A549 (cell line): Measurements from ENCODE around the gene GALNTL6. TPM values are rescaled to one million over a fixed set of nuclear protein-coding genes. Genes with fewer than 3 reads are reported as not detected.

Experiments used
- ATAC-seq, 2 experiments: fragments of 200-7000 bp in 1 of 2; fragments of >200 bp in 1 of 2; cut with Nextera tagmentation in 1 of 2; cut with Tn5 transposase in 1 of 2; 3 replicates each; pipeline versions ENCODE4 v1.8.0 to v1.9.1; 2018 to 2020; ENCODE audit warnings: mild to moderate bottlenecking in 1 of 2, moderate library complexity in 1 of 2
- CTCF ChIA-PET: fragments of 300-600 bp; sonication (Branson Sonifier 250); formaldehyde crosslinking; extraction: SDS; loops from one replicate; lab custom pipeline; 2021; ENCODE audit warnings: antibody characterized with exemption, inconsistent platforms; lab: Yijun Ruan, JAX
- POLR2A ChIA-PET: fragments of 350-600 bp; formaldehyde crosslinking; extraction: SDS; loops from one replicate; lab custom pipeline; 2021; ENCODE audit warnings: antibody characterized with exemption, inconsistent platforms; lab: Yijun Ruan, JAX
- DNase-seq, 2 experiments: peaks; one replicate each; pipeline versions ENCODE4 v3.0.0 to v3.0.0-alpha.2; 2011 to 2016; ENCODE audit warnings: low read depth in 1 of 2, low spot score in 1 of 2
- FAIRE-seq: peaks from 2 replicates; lab custom pipeline; 2011; peaks lifted over from hg19 to GRCh38; lab: Jason Lieb, UNC
- H3K27ac ChIP-seq, 2 experiments: fragments of >200 bp; sonication (Bioruptor Twin); formaldehyde crosslinking; 3 replicates each; pipeline ENCODE4 v1.5.1; 2016 to 2017
- H3K4me1 ChIP-seq: fragments of >200 bp; sonication (Bioruptor Twin); formaldehyde crosslinking; 3 replicates; pipeline ENCODE4 v1.6.1; 2016
- H3K4me2 ChIP-seq: fragments of >200 bp; sonication (Bioruptor Twin); formaldehyde crosslinking; 3 replicates; pipeline ENCODE4 v1.6.1; 2016
- H3K4me3 ChIP-seq: fragments of >200 bp; sonication (Bioruptor Twin); formaldehyde crosslinking; 3 replicates; pipeline ENCODE4 v1.5.1; 2016
- H3K9me3 ChIP-seq: fragments of >200 bp; sonication (Bioruptor Twin); formaldehyde crosslinking; 3 replicates; pipeline ENCODE4 v1.6.1; 2016
- CBX8 ChIP-seq: fragments of 200-600 bp; sonication (generic); IDR thresholded peaks from 2 replicates; pipeline ENCODE4 v1.6.1; 2016
- ESRRA ChIP-seq: fragments of 150-350 bp; IDR thresholded peaks from 2 replicates; pipeline ENCODE4 v1.6.1; 2014; ENCODE audit warnings: mild to moderate bottlenecking, low read length, borderline replicate concordance
- FOSB ChIP-seq: fragments of 250-450 bp; sonication (Bioruptor Pico); IDR thresholded peaks from 2 replicates; pipeline ENCODE4 v1.5.0; 2020; ENCODE audit warnings: mild to moderate bottlenecking, moderate library complexity
- FOXS1 ChIP-seq: fragments of 250-450 bp; sonication (Bioruptor Pico); IDR thresholded peaks from 2 replicates; pipeline ENCODE4 v1.5.0; 2020; ENCODE audit warnings: mild to moderate bottlenecking, moderate library complexity
- HDAC2 ChIP-seq: fragments of 200-600 bp; sonication (generic); IDR thresholded peaks from 2 replicates; pipeline ENCODE4 v1.6.1; 2016
- HEYL ChIP-seq: fragments of 250-450 bp; sonication (Bioruptor Pico); IDR thresholded peaks from 2 replicates; pipeline ENCODE4 v1.8.0; 2021; ENCODE audit warnings: mild to moderate bottlenecking, moderate library complexity
- JUN ChIP-seq, 2 experiments: fragments of >200 bp; sonication (Bioruptor Twin); formaldehyde crosslinking; IDR thresholded peaks; 2 replicates in 1 of 2; 3 replicates in 1 of 2; pipeline ENCODE4 v1.6.1; 2016 to 2017
- JUNB ChIP-seq: fragments of >200 bp; sonication (Bioruptor Twin); formaldehyde crosslinking; IDR thresholded peaks from 2 replicates; pipeline ENCODE4 v1.6.1; 2016
- MAFK ChIP-seq: fragments of 450-650 bp; IDR thresholded peaks from 2 replicates; pipeline ENCODE4 v1.6.1; 2014; ENCODE audit not compliant: partially characterized antibody
- MAZ ChIP-seq: fragments of 150-350 bp; IDR thresholded peaks from 2 replicates; pipeline ENCODE4 v1.6.1; 2014; ENCODE audit warnings: antibody characterized with exemption, low read depth, low read length, borderline replicate concordance
- MYC ChIP-seq: IDR thresholded peaks from 2 replicates; pipeline ENCODE4 v1.6.1; 2012; ENCODE audit warnings: mild to moderate bottlenecking, inconsistent platforms, low read length, improper control_type of control experiment, borderline replicate concordance
- NFE2L2 ChIP-seq: fragments of 150-350 bp; conservative IDR thresholded peaks from 2 replicates; pipeline ENCODE4 v1.6.1; 2014; ENCODE audit warnings: low read length
- NPAS2 ChIP-seq: fragments of 250-450 bp; sonication (Bioruptor Pico); IDR thresholded peaks from 2 replicates; pipeline ENCODE4 v1.8.0; 2022; ENCODE audit warnings: mild to moderate bottlenecking, moderate library complexity, borderline replicate concordance
- NR3C1 ChIP-seq: fragments of >200 bp; sonication (Bioruptor Twin); formaldehyde crosslinking; IDR thresholded peaks from 3 replicates; pipeline ENCODE4 v1.6.1; 2017
- PHF8 ChIP-seq: fragments of 200-600 bp; sonication (generic); IDR thresholded peaks from 2 replicates; pipeline ENCODE4 v1.6.1; 2016; ENCODE audit warnings: low read depth, mild to moderate bottlenecking, antibody characterized with exemption, moderate library complexity, borderline replicate concordance
- POLR2A ChIP-seq: IDR thresholded peaks from 2 replicates; pipeline ENCODE4 v1.6.1; 2012; ENCODE audit warnings: mild to moderate bottlenecking, low read length
- POLR2AphosphoS2 ChIP-seq: conservative IDR thresholded peaks from 2 replicates; pipeline ENCODE4 v1.6.1; 2012; ENCODE audit warnings: low read length, improper control_type of control experiment, inconsistent platforms
- RARB ChIP-seq: fragments of 250-450 bp; sonication (Bioruptor Pico); IDR thresholded peaks from 2 replicates; pipeline ENCODE4 v1.8.0; 2021; ENCODE audit warnings: mild to moderate bottlenecking, moderate library complexity
- RCOR1 ChIP-seq: fragments of 150-350 bp; IDR thresholded peaks from 2 replicates; pipeline ENCODE4 v1.6.1; 2014; ENCODE audit warnings: antibody characterized with exemption, low read length, low read depth
- SMC3 ChIP-seq: fragments of >200 bp; sonication (Bioruptor Twin); formaldehyde crosslinking; IDR thresholded peaks from 3 replicates; pipeline ENCODE4 v1.6.1; 2018; ENCODE audit warnings: inconsistent platforms
- TP53 ChIP-seq: fragments of 250-450 bp; sonication (Bioruptor Pico); IDR thresholded peaks from 2 replicates; pipeline ENCODE4 v1.5.0; 2021; ENCODE audit warnings: mild to moderate bottlenecking, moderate library complexity
- ZFP36 ChIP-seq: fragments of 450-650 bp; IDR thresholded peaks from 2 replicates; pipeline ENCODE4 v1.6.1; 2014; ENCODE audit warnings: borderline replicate concordance; ENCODE audit not compliant: partially characterized antibody
- ZSCAN20 ChIP-seq: fragments of 250-450 bp; sonication (Bioruptor Pico); IDR thresholded peaks from 2 replicates; pipeline ENCODE4 v1.8.0; 2022; ENCODE audit warnings: mild to moderate bottlenecking, moderate library complexity
- WGBS: methylation state at CpG from one replicate; pipeline ENCODE4 v1.1.6; 2017; ENCODE audit errors: missing lambda C conversion rate; 5-methylcytosine and 5-hydroxymethylcytosine counted together
- polyA plus RNA-seq, 4 experiments: library from polyadenylated mRNA; depleted of rRNA in 3 of 4; stranded (reverse); fragments of >200 nt; fragmentation: RNase III in 1 of 4; extraction: RNeasy Plus Mini Kit Qiagen cat#74134 plus additional on column Dnase treatment in 1 of 4; gene quantifications; 2 replicates in 3 of 4; 3 replicates in 1 of 4; pipeline ENCODE4 v1.2.3, GENCODE V29; 2011 to 2017
- TF ChIP-seq, protein P1 (sequence below): fragments of 250-450 bp; sonication (Bioruptor Pico); IDR thresholded peaks from 2 replicates; pipeline ENCODE4 v1.5.0; 2021; ENCODE audit warnings: mild to moderate bottlenecking, moderate library complexity, borderline replicate concordance
- TF ChIP-seq, protein P2 (sequence below): IDR thresholded peaks from 2 replicates; pipeline ENCODE4 v1.6.1; 2012; ENCODE audit warnings: low read depth, borderline replicate concordance
- TF ChIP-seq, protein P3 (sequence below): fragments of 150-350 bp; IDR thresholded peaks from 2 replicates; pipeline ENCODE4 v1.6.1; 2014; ENCODE audit warnings: low read depth, mild to moderate bottlenecking, low read length
- TF ChIP-seq, protein P4 (sequence below): fragments of 200-600 bp; sonication (generic); IDR thresholded peaks from 2 replicates; pipeline ENCODE4 v1.6.1; 2016; ENCODE audit warnings: antibody characterized with exemption, mild to moderate bottlenecking, moderate library complexity
- TF ChIP-seq, protein P5 (sequence below): IDR thresholded peaks from 2 replicates; pipeline ENCODE4 v1.6.1; 2012

The GALNTL6 gene
- polyA plus RNA-seq, 2 of the 4 experiments (the other 2 are of a cell fraction), result 0.06 to 0.49 TPM

DNA sequence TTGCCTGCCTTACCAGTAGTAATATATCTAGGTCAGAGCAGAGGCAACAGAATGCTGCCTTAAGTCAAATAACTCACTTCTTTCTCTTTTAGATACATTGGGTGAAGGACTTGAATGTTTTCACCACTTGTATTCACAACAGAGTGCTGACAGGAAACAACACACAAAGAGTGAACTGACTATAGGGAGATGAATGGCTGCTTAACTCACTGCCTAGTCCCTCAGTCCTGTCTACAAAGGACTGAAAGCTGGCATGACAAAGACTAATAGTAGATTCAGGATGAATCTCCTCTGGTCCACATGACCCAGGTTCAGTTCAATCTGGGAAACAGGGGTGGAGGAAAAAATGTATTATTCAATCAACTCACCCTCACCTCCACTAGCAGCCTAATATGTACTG lies 134.2 kb downstream of the GALNTL6 start:
- TF ChIP-seq HEYL (no peak), NFE2L2 (no peak), PHF8 (no peak), CBX8 (no peak), MYC (no peak), ZSCAN20 (CRISPR knock-in tag) (no peak), NR3C1 (no peak), MAFK (no peak), HDAC2 (no peak), FOXS1 (no peak), JUNB (no peak), FOSB (CRISPR knock-in tag) (no peak), NPAS2 (CRISPR knock-in tag) (no peak), ZFP36 (no peak), RARB (CRISPR knock-in tag) (no peak), SMC3 (no peak)
- TF ChIP-seq, protein P1, sequence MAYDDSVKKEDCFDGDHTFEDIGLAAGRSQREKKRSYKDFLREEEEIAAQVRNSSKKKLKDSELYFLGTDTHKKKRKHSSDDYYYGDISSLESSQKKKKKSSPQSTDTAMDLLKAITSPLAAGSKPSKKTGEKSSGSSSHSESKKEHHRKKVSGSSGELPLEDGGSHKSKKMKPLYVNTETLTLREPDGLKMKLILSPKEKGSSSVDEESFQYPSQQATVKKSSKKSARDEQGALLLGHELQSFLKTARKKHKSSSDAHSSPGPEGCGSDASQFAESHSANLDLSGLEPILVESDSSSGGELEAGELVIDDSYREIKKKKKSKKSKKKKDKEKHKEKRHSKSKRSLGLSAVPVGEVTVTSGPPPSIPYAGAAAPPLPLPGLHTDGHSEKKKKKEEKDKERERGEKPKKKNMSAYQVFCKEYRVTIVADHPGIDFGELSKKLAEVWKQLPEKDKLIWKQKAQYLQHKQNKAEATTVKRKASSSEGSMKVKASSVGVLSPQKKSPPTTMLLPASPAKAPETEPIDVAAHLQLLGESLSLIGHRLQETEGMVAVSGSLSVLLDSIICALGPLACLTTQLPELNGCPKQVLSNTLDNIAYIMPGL (CRISPR knock-in tag), result no peak
- TF ChIP-seq, protein P2, sequence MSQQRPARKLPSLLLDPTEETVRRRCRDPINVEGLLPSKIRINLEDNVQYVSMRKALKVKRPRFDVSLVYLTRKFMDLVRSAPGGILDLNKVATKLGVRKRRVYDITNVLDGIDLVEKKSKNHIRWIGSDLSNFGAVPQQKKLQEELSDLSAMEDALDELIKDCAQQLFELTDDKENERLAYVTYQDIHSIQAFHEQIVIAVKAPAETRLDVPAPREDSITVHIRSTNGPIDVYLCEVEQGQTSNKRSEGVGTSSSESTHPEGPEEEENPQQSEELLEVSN, result no peak
- TF ChIP-seq, protein P3, sequence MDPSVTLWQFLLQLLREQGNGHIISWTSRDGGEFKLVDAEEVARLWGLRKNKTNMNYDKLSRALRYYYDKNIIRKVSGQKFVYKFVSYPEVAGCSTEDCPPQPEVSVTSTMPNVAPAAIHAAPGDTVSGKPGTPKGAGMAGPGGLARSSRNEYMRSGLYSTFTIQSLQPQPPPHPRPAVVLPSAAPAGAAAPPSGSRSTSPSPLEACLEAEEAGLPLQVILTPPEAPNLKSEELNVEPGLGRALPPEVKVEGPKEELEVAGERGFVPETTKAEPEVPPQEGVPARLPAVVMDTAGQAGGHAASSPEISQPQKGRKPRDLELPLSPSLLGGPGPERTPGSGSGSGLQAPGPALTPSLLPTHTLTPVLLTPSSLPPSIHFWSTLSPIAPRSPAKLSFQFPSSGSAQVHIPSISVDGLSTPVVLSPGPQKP, result no peak
- no peaks in the 10 kb centered on the region for H3K4me1 ChIP-seq
- H3K4me3 ChIP-seq, result no peak overlapping the region
- ChIA-PET POLR2A (no interaction called here), CTCF (no interaction called here)
- DNase-seq (no peak), ATAC-seq (no peak), FAIRE-seq (no peak)
- no peak overlapping the region for H3K4me2 ChIP-seq
- H3K27ac ChIP-seq, result no peak overlapping the region
- no peaks in the 10 kb centered on the region for H3K9me3 ChIP-seq

DNA sequence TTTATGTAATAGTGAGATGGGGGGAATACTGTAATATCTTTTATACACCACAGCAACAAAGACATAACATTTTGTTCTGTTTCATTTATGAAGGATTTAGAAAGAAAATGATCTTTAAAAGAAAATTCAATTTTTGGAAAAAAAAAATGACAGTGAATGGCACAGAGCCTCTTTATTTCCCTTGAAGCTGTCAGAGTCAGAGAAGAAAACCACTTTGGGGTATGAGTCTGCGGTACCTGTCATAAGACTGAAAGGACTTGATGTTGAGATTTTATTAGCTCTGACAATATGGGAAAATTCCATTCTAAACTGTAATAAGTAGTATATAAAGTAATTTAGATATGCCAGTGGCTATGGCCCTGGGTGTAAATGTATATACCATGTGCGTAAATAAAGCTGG lies 134.8 kb downstream of the GALNTL6 start:
- no peak for DNase-seq
- H3K4me1 ChIP-seq, result no peaks in the 10 kb centered on the region
- no peak overlapping the region for H3K4me2 ChIP-seq
- FAIRE-seq, result no peak
- no peak for ATAC-seq
- ChIA-PET POLR2A (no interaction called here), CTCF (no interaction called here)
- H3K9me3 ChIP-seq, result no peaks in the 10 kb centered on the region
- no peak for TF ChIP-seq MYC
- TF ChIP-seq ESRRA, result no peak
- TF ChIP-seq, protein P4, sequence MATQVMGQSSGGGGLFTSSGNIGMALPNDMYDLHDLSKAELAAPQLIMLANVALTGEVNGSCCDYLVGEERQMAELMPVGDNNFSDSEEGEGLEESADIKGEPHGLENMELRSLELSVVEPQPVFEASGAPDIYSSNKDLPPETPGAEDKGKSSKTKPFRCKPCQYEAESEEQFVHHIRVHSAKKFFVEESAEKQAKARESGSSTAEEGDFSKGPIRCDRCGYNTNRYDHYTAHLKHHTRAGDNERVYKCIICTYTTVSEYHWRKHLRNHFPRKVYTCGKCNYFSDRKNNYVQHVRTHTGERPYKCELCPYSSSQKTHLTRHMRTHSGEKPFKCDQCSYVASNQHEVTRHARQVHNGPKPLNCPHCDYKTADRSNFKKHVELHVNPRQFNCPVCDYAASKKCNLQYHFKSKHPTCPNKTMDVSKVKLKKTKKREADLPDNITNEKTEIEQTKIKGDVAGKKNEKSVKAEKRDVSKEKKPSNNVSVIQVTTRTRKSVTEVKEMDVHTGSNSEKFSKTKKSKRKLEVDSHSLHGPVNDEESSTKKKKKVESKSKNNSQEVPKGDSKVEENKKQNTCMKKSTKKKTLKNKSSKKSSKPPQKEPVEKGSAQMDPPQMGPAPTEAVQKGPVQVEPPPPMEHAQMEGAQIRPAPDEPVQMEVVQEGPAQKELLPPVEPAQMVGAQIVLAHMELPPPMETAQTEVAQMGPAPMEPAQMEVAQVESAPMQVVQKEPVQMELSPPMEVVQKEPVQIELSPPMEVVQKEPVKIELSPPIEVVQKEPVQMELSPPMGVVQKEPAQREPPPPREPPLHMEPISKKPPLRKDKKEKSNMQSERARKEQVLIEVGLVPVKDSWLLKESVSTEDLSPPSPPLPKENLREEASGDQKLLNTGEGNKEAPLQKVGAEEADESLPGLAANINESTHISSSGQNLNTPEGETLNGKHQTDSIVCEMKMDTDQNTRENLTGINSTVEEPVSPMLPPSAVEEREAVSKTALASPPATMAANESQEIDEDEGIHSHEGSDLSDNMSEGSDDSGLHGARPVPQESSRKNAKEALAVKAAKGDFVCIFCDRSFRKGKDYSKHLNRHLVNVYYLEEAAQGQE, result no peak
- no peak for TF ChIP-seq MAZ
- TF ChIP-seq, protein P5, sequence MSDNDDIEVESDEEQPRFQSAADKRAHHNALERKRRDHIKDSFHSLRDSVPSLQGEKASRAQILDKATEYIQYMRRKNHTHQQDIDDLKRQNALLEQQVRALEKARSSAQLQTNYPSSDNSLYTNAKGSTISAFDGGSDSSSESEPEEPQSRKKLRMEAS, result no peak
- no peak for TF ChIP-seq ZSCAN20 (CRISPR knock-in tag)
- TF ChIP-seq PHF8, result no peak
- TF ChIP-seq POLR2A, result no peak
- no peak for TF ChIP-seq RCOR1
- no peak for TF ChIP-seq POLR2AphosphoS2
- no peak for TF ChIP-seq FOXS1
- no peak for TF ChIP-seq TP53
- TF ChIP-seq, protein P2, result no peak
- TF ChIP-seq ZFP36, result no peak
- TF ChIP-seq, protein P1 (CRISPR knock-in tag), result no peak
- TF ChIP-seq JUN (IDR thresholded peaks at IDR 0.05), result no peak
- H3K4me3 ChIP-seq, result no peak overlapping the region
- 77% methylated on average over 2 of the region's 2 CpGs for WGBS
- H3K27ac ChIP-seq, result no peak overlapping the region
